MCF 10A (cell line): Measurements from ENCODE around the gene SMKR1. TPM values are rescaled to one million over a fixed set of nuclear protein-coding genes. Genes with fewer than 3 reads are reported as not detected.

ENCODE experiments used
- BruUV-seq: library from RNA; stranded (reverse); fragments of 400-500 nt; replicated peaks from 2 replicates; lab custom pipeline; 2021; lab: Mats Ljungman, UMichigan
- CTCF ChIA-PET: fragments of 300-600 bp; sonication (Branson Sonifier 250); formaldehyde crosslinking; extraction: SDS; loops from one replicate; lab custom pipeline; 2021; ENCODE audit warnings: antibody characterized with exemption, inconsistent platforms; lab: Yijun Ruan, JAX
- POLR2A ChIA-PET: fragments of 300-600, 350-650 bp; sonication (Branson Sonifier 250); formaldehyde crosslinking; extraction: SDS; loops from one replicate; lab custom pipeline; 2020; ENCODE audit warnings: antibody characterized with exemption, inconsistent platforms; lab: Yijun Ruan, JAX
- DNase-seq: peaks from one replicate; pipeline ENCODE4 v3.0.0-alpha.2; 2018; ENCODE audit not compliant: unreplicated experiment
- H3K27ac Mint-ChIP-seq: one replicate; pipeline ENCODE4 v1.8.0; 2022; ENCODE audit warnings: mild to moderate bottlenecking, low read depth, mixed read lengths; ENCODE audit not compliant: unreplicated experiment
- H3K27me3 Mint-ChIP-seq: one replicate; pipeline ENCODE4 v1.8.0; 2022; ENCODE audit warnings: mixed read lengths; ENCODE audit not compliant: insufficient read depth, unreplicated experiment
- H3K36me3 Mint-ChIP-seq: one replicate; pipeline ENCODE4 v1.8.0; 2022; ENCODE audit warnings: mild to moderate bottlenecking, moderate library complexity, mixed read lengths; ENCODE audit not compliant: insufficient read depth, unreplicated experiment
- H3K4me1 Mint-ChIP-seq: one replicate; pipeline ENCODE4 v1.8.0; 2022; ENCODE audit warnings: mixed read lengths; ENCODE audit not compliant: insufficient read depth, unreplicated experiment
- H3K4me3 Mint-ChIP-seq: one replicate; pipeline ENCODE4 v1.8.0; 2022; ENCODE audit warnings: mild to moderate bottlenecking, moderate library complexity, mixed read lengths; ENCODE audit not compliant: unreplicated experiment
- H3K9me3 Mint-ChIP-seq: one replicate; pipeline ENCODE4 v1.8.0; 2022; ENCODE audit warnings: mixed read lengths; ENCODE audit not compliant: unreplicated experiment
- CTCF ChIP-seq: fragments of 200-600 bp; IDR thresholded peaks from one replicate; pipeline ENCODE4 v1.8.0; 2022; ENCODE audit warnings: antibody characterized with exemption, mild to moderate bottlenecking; ENCODE audit not compliant: unreplicated experiment
- intact Hi-C: fragments of 100-400 bp; cut with micrococcal nuclease; formaldehyde crosslinking; loops from 2 replicates; pipeline ENCODE4 v1.14.1; 2022
- total RNA-seq: library from RNA; stranded (reverse); gene quantifications from 2 replicates; pipeline ENCODE4 v1.2.3, GENCODE V29; 2022

The SMKR1 gene
- total RNA-seq, 1 experiment from 2014 or later, result 12.4 TPM

DNA sequence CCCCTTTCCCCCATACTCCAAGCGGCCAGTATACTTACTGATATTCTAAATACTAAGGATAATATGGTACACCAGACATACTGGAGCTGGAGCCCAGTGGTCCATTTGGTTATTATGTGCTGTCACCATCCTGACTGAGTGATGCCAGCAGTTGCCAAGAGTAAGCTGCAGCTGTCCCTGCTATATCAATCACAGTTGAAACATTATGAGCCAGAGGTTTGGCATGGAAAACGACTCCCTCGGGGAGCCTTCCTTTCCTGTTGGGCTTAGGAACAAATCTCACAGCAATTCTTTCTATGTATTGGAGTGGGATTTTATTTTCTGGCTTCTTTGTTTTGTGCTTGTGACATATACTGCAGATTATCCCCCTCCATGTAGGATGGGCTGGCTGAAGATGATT, 35.5 kb upstream of the SMKR1 start:
- no peak for TF ChIP-seq CTCF
- intact Hi-C loops, result no loop called here
- H3K4me1 Mint-ChIP-seq, result no peaks in the 10 kb centered on the region
- no peak overlapping the region for H3K27ac Mint-ChIP-seq
- no peaks in the 10 kb centered on the region for H3K9me3 Mint-ChIP-seq
- CTCF ChIA-PET, result interaction anchor here (3.5 to 11.7 kb wide), 2 partner anchors 98 to 249 kb away, joined by 14 to 179 read pairs; no protein-coding TSS in a partner anchor
- no TSS peak for BruUV-seq
- DNase-seq, result no peak
- H3K27me3 Mint-ChIP-seq, result no peaks in the 10 kb centered on the region
- H3K36me3 Mint-ChIP-seq, result peaks cover 23% of the 10 kb centered on the region
- POLR2A ChIA-PET, result no interaction called here
- H3K4me3 Mint-ChIP-seq, result no peak overlapping the region

GRCh38 chr7:129468087-129468486, 34.2 kb upstream of the SMKR1 start:
- BruUV-seq, result no TSS peak
- Mint-ChIP-seq H3K27ac (no peak overlapping the region), H3K27me3 (no peaks in the 10 kb centered on the region), H3K4me3 (no peak overlapping the region), H3K36me3 (peaks cover 23% of the 10 kb centered on the region), H3K4me1 (no peaks in the 10 kb centered on the region), H3K9me3 (no peaks in the 10 kb centered on the region)
- ChIA-PET POLR2A (interaction anchor here (1.2 to 1.6 kb wide), 4 partner anchors 29 to 244 kb away, joined by 3 to 6 read pairs (median 3); partner anchors contain the start of genes AHCYL2 and STRIP2), CTCF (interaction anchor here (0.6 to 11.7 kb wide), 6 partner anchors 92 to 250 kb away, joined by 3 to 179 read pairs (median 4); no protein-coding TSS in a partner anchor)
- no peak for TF ChIP-seq CTCF
- DNase-seq, result no peak
- intact Hi-C loops, result no loop called here

DNA sequence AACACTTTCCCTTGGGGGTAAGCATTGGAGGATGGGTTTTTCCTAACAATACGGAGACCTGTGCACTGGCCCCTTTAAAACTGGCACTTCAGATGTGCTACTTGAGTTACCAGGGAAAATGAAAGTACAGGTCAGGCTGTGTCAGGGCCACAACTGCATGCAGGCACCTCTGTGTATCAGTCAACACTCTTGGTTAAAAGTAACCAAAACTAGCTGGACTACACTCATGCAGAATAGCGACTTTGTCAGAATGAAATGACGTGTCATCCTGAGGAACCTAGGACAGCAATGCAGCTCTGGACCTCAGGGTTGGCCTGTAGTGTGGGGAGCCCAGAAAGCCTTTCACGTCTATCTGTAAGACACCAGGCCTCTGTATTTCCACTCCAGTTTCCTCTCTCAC, 33.8 kb upstream of the SMKR1 start:
- BruUV-seq, result no TSS peak
- no peak overlapping the region for H3K27ac Mint-ChIP-seq
- no peaks in the 10 kb centered on the region for H3K27me3 Mint-ChIP-seq
- no peak overlapping the region for H3K4me3 Mint-ChIP-seq
- intact Hi-C loops, result no loop called here
- H3K36me3 Mint-ChIP-seq, result peaks cover 23% of the 10 kb centered on the region
- DNase-seq, result no peak
- no peaks in the 10 kb centered on the region for H3K9me3 Mint-ChIP-seq
- TF ChIP-seq CTCF, result no peak
- H3K4me1 Mint-ChIP-seq, result no peaks in the 10 kb centered on the region
- ChIA-PET POLR2A (interaction anchor here (1.2 to 1.6 kb wide), 4 partner anchors 30 to 244 kb away, joined by 3 to 6 read pairs (median 3); partner anchors contain the start of genes AHCYL2 and STRIP2), CTCF (interaction anchor here (0.6 to 11.7 kb wide), 7 partner anchors 92 to 250 kb away, joined by 3 to 179 read pairs (median 3); no protein-coding TSS in a partner anchor)

DNA sequence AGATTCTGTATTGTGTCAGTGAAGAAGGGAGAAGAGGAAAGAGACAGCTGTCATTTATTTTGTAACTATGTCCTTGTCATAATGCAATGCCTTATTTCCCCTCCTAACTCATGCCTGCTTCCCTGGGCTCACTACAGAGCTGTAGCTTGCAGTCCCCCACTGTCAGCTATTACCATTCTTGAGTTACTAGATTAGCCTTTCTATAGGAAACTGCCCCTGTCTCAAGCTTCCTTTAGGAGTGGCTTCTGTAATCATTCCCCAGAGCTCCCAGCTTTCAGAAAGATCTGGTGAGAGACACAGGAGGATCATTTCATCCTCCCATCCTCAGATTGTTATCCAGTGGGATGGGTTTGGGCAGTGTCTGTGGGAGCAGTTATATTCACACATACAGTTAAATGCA, 32.4 kb upstream of the SMKR1 start:
- Mint-ChIP-seq H3K4me3 (no peak overlapping the region), H3K4me1 (no peaks in the 10 kb centered on the region), H3K27me3 (no peaks in the 10 kb centered on the region), H3K27ac (no peak overlapping the region), H3K9me3 (no peaks in the 10 kb centered on the region), H3K36me3 (peaks cover 17% of the 10 kb centered on the region)
- intact Hi-C loops, result no loop called here
- no peak for TF ChIP-seq CTCF
- ChIA-PET POLR2A (interaction anchor here (1.4 kb wide), 1 partner anchor 36 kb away, joined by 3 read pairs; the partner anchor contains the start of gene STRIP2), CTCF (interaction anchor here (0.6 to 11.7 kb wide), 10 partner anchors 10 to 251 kb away, joined by 3 to 179 read pairs (median 4); partner anchors contain the start of gene STRIP2)
- no peak for DNase-seq
- no TSS peak for BruUV-seq
